Fibroblast of villous mesenchyme (primary cell): ENCODE results near the gene DLGAP4. TPM values are rescaled to one million over a fixed set of nuclear protein-coding genes. Genes with fewer than 3 reads are reported as not detected.

Experiments used
- DNase-seq: peaks from one replicate; pipeline ENCODE4 v3.0.0-alpha.2; 2010; ENCODE audit warnings: low read depth
- H3K4me3 ChIP-seq: 2 replicates; pipeline ENCODE4 v1.5.1; 2011; ENCODE audit warnings: low read depth, mild to moderate bottlenecking, low read length
- CTCF ChIP-seq: IDR thresholded peaks from 2 replicates; pipeline ENCODE4 v1.5.1; 2012; ENCODE audit warnings: low read depth, mild to moderate bottlenecking, low read length; ENCODE audit not compliant: insufficient read depth
- total RNA-seq: library from RNA; depleted of rRNA; stranded (reverse); fragments of >200 nt; gene quantifications from 2 replicates; pipeline ENCODE4 v1.2.3, GENCODE V29; 2012

The DLGAP4 gene
- total RNA-seq, 1 donor: 15.5 TPM

GRCh38 chr20:36313926-36314325 lies 7.8 kb downstream of the DLGAP4 start:
- no peak overlapping the region for H3K4me3 ChIP-seq
- TF ChIP-seq CTCF: no peak
- no peak for DNase-seq

- no peak overlapping the region for H3K4me3 ChIP-seq
- DNase-seq: no peak
- TF ChIP-seq CTCF: no peak
Measured at GRCh38 chr20:36314734-36315544, 8.8 kb downstream of the DLGAP4 start.

- no peak overlapping the region for H3K4me3 ChIP-seq
- DNase-seq: no peak
- no peak for TF ChIP-seq CTCF
Measured at GRCh38 chr20:36315545-36316351, 9.6 kb downstream of the DLGAP4 start.

GRCh38 chr20:36317675-36318074 lies 11.5 kb downstream of the DLGAP4 start:
- H3K4me3 ChIP-seq: no peak overlapping the region
- TF ChIP-seq CTCF: no peak
- DNase-seq: no peak

- no peak for DNase-seq
- no peak overlapping the region for H3K4me3 ChIP-seq
- no peak for TF ChIP-seq CTCF
Measured at GRCh38 chr20:36318166-36318565, 12.0 kb downstream of the DLGAP4 start.

- no peak overlapping the region for H3K4me3 ChIP-seq
- no peak for DNase-seq
- no peak for TF ChIP-seq CTCF
Measured at GRCh38 chr20:36319356-36320260, 13.5 kb downstream of the DLGAP4 start.
